Measurements from ENCODE around the gene BCKDK.
A peak's percentile ranks its signal among the peaks of the same experiment; 100 is the strongest.

BCKDK gene

GRCh38 chr16:31064882-31065461, 43.2 kb upstream of the BCKDK start:
- Histone ChIP-seq H3K4me1 (ENCODE audit: control insufficient read depth in 1 of 2, insufficient read depth in 1 of 2, low read depth in 1 of 2, low read length in 1 of 2) (peaks cover 6 to 9% of the 10 kb centered on the region in 2 experiments), H3K27ac (no peak overlapping the region), H3K9me3 (no peaks in the 10 kb centered on the region), H3K27me3 (no peaks in the 10 kb centered on the region), H3K36me3 (peaks cover 29% of the 10 kb centered on the region), H3K4me3 (ENCODE audit: low read depth in 1 of 2, low read length in 1 of 2) (no peak overlapping the region)
- TF ChIP-seq, protein P1, sequence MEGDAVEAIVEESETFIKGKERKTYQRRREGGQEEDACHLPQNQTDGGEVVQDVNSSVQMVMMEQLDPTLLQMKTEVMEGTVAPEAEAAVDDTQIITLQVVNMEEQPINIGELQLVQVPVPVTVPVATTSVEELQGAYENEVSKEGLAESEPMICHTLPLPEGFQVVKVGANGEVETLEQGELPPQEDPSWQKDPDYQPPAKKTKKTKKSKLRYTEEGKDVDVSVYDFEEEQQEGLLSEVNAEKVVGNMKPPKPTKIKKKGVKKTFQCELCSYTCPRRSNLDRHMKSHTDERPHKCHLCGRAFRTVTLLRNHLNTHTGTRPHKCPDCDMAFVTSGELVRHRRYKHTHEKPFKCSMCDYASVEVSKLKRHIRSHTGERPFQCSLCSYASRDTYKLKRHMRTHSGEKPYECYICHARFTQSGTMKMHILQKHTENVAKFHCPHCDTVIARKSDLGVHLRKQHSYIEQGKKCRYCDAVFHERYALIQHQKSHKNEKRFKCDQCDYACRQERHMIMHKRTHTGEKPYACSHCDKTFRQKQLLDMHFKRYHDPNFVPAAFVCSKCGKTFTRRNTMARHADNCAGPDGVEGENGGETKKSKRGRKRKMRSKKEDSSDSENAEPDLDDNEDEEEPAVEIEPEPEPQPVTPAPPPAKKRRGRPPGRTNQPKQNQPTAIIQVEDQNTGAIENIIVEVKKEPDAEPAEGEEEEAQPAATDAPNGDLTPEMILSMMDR (IDR thresholded peaks at IDR 0.05): no peak

DNA sequence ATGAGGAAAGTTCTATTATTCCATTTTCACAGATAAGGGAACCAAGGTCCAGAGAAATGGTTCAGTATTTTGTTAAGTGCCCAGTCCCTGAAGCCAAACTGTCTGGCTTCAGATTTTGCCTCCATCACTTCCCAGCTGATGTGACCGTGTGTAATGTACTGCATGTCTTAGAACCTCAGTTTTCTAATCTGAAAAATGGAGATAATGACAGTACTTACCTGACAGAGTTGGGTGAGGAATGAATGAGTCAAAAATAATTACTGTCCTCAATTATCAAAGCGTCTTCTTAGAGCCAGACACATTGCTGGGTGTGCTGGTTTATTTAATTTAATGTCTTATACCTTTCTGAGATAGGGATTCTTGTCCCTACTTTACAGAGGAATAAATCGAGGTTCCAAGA, 40.8 kb upstream of the BCKDK start:
- H3K27me3 ChIP-seq: no peaks in the 10 kb centered on the region

GRCh38 chr16:31071861-31072260, 36.3 kb upstream of the BCKDK start:
- Histone ChIP-seq H3K27me3 (no peaks in the 10 kb centered on the region), H3K27ac (peak overlapping the region; percentile 95), H3K36me3 (peaks cover 9% of the 10 kb centered on the region), H3K4me1 (ENCODE audit: control insufficient read depth in 1 of 2, insufficient read depth in 1 of 2, low read depth in 1 of 2, low read length in 1 of 2) (peaks cover 26 to 30% of the 10 kb centered on the region in 2 experiments), H3K9me3 (no peaks in the 10 kb centered on the region), H3K4me3 (ENCODE audit: low read depth in 1 of 2, low read length in 1 of 2) (no peak overlapping the region)
- TF ChIP-seq, protein P1 (IDR thresholded peaks at IDR 0.05): no peak

More for the DNA sequence above, 40.8 kb upstream of the BCKDK start:
- Histone ChIP-seq H3K4me3 (ENCODE audit: low read depth in 1 of 2, low read length in 1 of 2) (no peak overlapping the region), H3K36me3 (peaks cover 8% of the 10 kb centered on the region), H3K4me1 (ENCODE audit: control insufficient read depth in 1 of 2, insufficient read depth in 1 of 2, low read depth in 1 of 2, low read length in 1 of 2) (peaks cover 8 to 14% of the 10 kb centered on the region in 2 experiments), H3K9me3 (no peaks in the 10 kb centered on the region), H3K27ac (no peak overlapping the region)
- TF ChIP-seq, protein P1 (IDR thresholded peaks at IDR 0.05): no peak

GRCh38 chr16:31072540-31073141, 35.5 kb upstream of the BCKDK start:
- TF ChIP-seq, protein P1 (IDR thresholded peaks at IDR 0.05): no peak
- H3K9me3 ChIP-seq: no peaks in the 10 kb centered on the region
- H3K4me1 ChIP-seq (ENCODE audit: control insufficient read depth in 1 of 2, insufficient read depth in 1 of 2, low read depth in 1 of 2, low read length in 1 of 2): peaks cover 26 to 30% of the 10 kb centered on the region in 2 experiments
- no peaks in the 10 kb centered on the region for H3K27me3 ChIP-seq
- H3K4me3 ChIP-seq (ENCODE audit: low read depth in 1 of 2, low read length in 1 of 2): peak overlapping the region; percentile 98
- peak overlapping the region; percentile 95 for H3K27ac ChIP-seq
- H3K36me3 ChIP-seq: peaks cover 16% of the 10 kb centered on the region

DNA sequence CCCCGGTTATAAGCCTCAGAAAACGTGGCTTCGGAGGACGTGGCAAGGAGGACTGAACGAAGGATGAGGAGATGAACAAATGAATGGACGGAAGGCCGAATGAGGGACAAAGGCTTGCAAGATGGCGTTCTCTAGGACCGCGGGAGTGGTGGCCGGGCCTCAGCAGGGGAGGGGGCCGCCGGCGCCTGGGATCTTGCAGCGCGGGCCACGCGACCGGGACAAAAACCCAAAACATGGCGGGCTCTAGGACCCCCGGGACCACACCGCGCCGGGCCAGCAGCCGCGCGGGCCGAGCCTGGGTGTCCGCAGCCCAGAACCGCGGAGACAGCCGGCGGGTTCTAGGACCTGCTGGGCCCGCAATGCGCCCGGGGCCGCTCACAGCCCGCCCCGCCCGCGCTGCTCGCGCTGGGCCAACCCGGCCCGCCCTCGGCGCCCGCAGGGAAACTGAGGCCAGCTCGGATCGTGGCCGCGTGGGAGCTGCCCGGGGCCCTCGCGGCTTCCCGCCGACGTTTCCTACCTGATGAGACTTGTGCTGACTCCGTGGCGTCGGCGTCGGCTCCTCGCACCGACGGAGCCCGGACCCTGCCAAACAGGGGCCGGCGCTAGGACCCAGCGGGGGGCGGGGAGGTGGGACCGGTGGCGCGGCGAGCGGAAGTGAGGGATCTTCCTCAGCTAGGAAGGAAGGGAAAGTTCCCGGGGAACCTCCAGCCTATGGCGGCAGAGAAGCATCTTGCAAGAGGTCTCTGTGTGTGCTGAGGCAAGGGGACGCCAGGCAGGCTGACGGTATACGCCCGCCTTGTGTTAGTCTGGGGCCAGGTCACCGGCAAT, 34.8 kb upstream of the BCKDK start:
- H3K4me3 ChIP-seq (ENCODE audit: low read depth in 1 of 2, low read length in 1 of 2): peak overlapping the region; percentile 98
- no peaks in the 10 kb centered on the region for H3K9me3 ChIP-seq
- TF ChIP-seq, protein P1 (IDR thresholded peaks at IDR 0.05): no peak
- H3K4me1 ChIP-seq (ENCODE audit: control insufficient read depth in 1 of 2, insufficient read depth in 1 of 2, low read depth in 1 of 2, low read length in 1 of 2): peaks cover 26 to 30% of the 10 kb centered on the region in 2 experiments
- no peaks in the 10 kb centered on the region for H3K27me3 ChIP-seq
- peaks cover 23% of the 10 kb centered on the region for H3K36me3 ChIP-seq
- peak overlapping the region; percentile 95 for H3K27ac ChIP-seq

Measured in neutrophil (primary cell).